Raji (cell line): ENCODE results near the gene SCN10A.

Experiments
- POLR2A ChIP-seq: IDR thresholded peaks from 2 replicates; pipeline ENCODE4 v1.6.1; 2011; ENCODE audit warnings: low read depth, low read length, control low read depth; ENCODE audit not compliant: insufficient read depth

The SCN10A gene

GRCh38 chr3:38811822-38812221 is 4.2 kb downstream of the SCN10A start:
- TF ChIP-seq POLR2A: no peak

GRCh38 chr3:38805765-38806386 is 10.1 kb downstream of the SCN10A start:
- no peak for TF ChIP-seq POLR2A

GRCh38 chr3:38805004-38805403 is 11.0 kb downstream of the SCN10A start:
- TF ChIP-seq POLR2A: no peak

GRCh38 chr3:38800511-38800910 is 15.5 kb downstream of the SCN10A start:
- TF ChIP-seq POLR2A: no peak

- no peak for TF ChIP-seq POLR2A
These were observed 22.3 kb downstream of the SCN10A start for GRCh38 chr3:38793721-38794120.

- no peak for TF ChIP-seq POLR2A
These were observed 23.0 kb downstream of the SCN10A start for GRCh38 chr3:38792983-38793382.

- no peak for TF ChIP-seq POLR2A
These were observed 33.9 kb downstream of the SCN10A start for GRCh38 chr3:38782148-38782547.

- no peak for TF ChIP-seq POLR2A
These were observed 42.5 kb downstream of the SCN10A start for GRCh38 chr3:38773528-38773927.

GRCh38 chr3:38763569-38763968 is 52.4 kb downstream of the SCN10A start:
- no peak for TF ChIP-seq POLR2A

GRCh38 chr3:38758557-38758956 is 57.5 kb downstream of the SCN10A start:
- no peak for TF ChIP-seq POLR2A

GRCh38 chr3:38757721-38758120 is 58.3 kb downstream of the SCN10A start:
- TF ChIP-seq POLR2A: no peak

GRCh38 chr3:38756892-38757291 is 59.1 kb downstream of the SCN10A start:
- no peak for TF ChIP-seq POLR2A

GRCh38 chr3:38755130-38755529 is 60.9 kb downstream of the SCN10A start:
- no peak for TF ChIP-seq POLR2A

GRCh38 chr3:38746641-38747040 is 69.4 kb downstream of the SCN10A start:
- no peak for TF ChIP-seq POLR2A

- TF ChIP-seq POLR2A: no peak
These were observed 73.0 kb downstream of the SCN10A start for GRCh38 chr3:38743043-38743442.

- no peak for TF ChIP-seq POLR2A
These were observed 73.5 kb downstream of the SCN10A start for GRCh38 chr3:38742550-38742949.

- TF ChIP-seq POLR2A: no peak
These were observed 75.5 kb downstream of the SCN10A start for GRCh38 chr3:38740537-38740936.

GRCh38 chr3:38739931-38740330 is 76.1 kb downstream of the SCN10A start:
- no peak for TF ChIP-seq POLR2A

- no peak for TF ChIP-seq POLR2A
These were observed 76.7 kb downstream of the SCN10A start for GRCh38 chr3:38739396-38739689.
